G401 (cell line): ENCODE measurements around the gene THAP8. TPM values are rescaled to one million over a fixed set of nuclear protein-coding genes. Genes with fewer than 3 reads are reported as not detected.
A peak's percentile ranks its signal among the peaks of the same experiment; 100 is the strongest.

Source experiments
- DNase-seq: peaks from one replicate; pipeline ENCODE4 v3.0.0-alpha.2; 2015; ENCODE audit warnings: low spot score
- in situ Hi-C: cut with HindIII; loops from 2 replicates; pipeline ENCODE4 v1.10.0; 2016; ENCODE audit warnings: low sequenced_read_pairs, mixed read lengths
- total RNA-seq: library from RNA; depleted of rRNA; stranded (reverse); fragments of >200 nt; shearing (Covaris generic); gene quantifications from 2 replicates; pipeline ENCODE4 v1.2.3, GENCODE V29; 2014; rRNA removed

THAP8 gene, protein sequence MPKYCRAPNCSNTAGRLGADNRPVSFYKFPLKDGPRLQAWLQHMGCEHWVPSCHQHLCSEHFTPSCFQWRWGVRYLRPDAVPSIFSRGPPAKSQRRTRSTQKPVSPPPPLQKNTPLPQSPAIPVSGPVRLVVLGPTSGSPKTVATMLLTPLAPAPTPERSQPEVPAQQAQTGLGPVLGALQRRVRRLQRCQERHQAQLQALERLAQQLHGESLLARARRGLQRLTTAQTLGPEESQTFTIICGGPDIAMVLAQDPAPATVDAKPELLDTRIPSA
- total RNA-seq, result 0.37 and 5.2 TPM in 2 replicates

DNA sequence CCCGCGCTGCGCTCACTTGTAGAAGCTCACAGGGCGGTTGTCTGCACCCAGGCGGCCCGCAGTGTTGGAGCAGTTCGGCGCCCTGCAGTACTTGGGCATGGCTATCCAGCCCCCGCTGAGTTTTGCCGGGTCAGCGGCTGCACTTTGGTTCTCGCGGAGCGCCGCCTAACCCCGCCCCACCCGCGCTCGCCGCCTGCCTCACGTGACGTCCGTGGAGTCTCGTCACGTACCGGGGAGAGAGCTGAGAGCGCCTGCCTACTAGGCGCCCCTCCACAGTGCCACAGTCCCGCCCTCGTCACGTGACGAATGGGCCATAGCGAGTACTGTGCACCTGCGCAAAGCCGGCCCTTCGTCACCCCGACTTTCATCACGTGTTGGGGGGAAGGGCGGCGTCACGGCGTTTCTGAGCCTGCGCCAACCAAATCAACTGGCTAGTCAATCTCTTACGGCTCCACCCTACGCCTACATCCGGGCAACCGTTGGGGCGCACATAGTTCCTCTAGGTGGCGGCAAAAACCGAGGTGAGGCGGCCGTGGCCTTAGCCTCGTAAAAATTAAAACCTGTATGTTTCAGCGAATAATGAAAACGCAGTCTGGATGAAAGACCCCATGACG, at the start of gene THAP8:
TSS of gene THAP8 (minus strand) at position 167 of the 614 bp plus-strand sequence. CDS start at position 99, 68 bp downstream.
- in situ Hi-C loops, result no loop called here
- peak; percentile 99 for DNase-seq

DNA sequence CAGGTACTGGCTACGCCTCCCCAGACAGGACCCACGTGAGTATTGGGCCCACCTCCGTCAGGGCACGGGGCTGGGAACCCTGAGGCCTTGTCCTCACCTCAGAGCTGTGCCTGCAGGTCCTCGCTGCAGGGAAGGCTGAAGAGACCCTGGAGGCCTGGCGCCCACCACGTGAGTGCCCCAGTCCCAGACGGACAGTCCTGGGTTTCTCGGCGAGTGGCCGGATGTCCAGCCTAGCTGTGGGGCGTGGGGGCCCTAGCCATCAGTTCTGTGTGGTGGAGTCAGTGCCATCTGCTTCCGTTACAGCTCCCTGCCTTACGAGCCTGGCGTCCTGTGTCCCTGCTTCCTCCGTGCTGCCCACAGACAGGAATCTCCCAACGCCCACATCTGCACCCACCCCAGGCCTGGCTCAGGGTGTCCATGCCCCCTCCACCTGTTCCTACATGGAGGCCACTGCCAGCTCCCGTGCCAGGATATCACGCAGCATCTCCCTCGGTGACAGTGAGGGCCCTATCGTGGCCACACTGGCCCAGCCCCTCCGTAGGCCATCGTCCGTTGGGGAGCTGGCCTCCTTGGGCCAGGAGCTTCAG, 49.0 kb upstream of the THAP8 start:
- no peak for DNase-seq
- in situ Hi-C loops, result no loop called here

DNA sequence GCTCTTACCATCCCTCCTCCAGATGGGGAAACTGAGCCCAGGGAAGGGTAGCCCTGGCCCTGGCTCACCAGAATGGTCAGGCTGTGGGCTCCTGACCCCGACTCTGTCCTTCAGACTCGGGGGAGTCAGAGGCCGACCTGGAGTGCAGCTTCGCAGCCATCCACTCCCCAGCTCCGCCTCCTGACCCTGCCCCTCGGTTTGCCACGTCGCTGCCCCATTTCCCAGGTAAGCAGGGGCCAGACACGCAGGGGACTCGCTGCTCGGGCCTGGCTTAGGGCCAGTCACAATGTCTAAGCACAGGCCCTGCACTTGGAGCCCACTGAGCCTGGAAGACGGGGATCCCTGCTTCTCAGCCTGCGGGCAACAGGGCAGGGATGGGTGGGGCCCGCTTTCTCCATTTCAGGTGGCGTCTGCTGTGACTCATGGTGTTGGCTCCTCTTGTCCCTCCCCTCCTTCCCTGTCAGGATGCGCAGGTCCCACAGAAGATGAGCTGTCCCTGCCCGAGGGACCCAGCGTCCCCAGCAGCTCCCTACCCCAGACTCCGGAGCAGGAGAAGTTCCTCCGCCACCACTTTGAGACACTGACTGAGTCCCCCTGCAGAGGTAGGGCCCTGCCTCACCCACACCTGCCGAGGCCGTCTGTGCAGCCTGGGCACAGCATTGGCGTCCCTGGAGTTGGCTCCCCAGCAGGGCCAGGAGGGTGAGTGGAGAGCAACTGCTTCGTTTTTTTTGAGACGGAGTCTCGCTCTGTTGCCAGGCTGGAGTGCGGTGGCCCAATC, 47.7 kb upstream of the THAP8 start:
- peak; percentile 37 for DNase-seq
- in situ Hi-C loops, result no loop called here

DNA sequence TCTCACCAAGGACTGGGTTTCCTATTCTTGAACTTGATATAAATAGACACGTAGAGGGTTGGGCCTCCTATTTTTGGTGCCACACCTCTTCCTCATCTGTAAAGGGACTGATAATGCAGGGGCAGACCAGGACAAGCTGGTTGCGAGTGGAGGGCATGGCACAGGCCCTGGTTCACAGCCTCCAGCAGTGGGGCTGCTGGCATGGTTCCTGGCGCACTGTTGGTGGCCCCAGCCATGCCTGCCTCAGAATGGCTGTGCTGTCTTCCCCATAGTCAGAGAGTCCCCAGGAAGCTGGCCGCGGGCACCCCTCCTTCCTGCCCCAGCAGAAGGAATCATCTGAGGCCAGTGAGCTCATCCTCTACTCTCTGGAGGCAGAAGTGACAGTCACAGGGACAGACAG, 46.4 kb upstream of the THAP8 start:
- in situ Hi-C loops, result no loop called here
- DNase-seq, result peak; percentile 85

DNA sequence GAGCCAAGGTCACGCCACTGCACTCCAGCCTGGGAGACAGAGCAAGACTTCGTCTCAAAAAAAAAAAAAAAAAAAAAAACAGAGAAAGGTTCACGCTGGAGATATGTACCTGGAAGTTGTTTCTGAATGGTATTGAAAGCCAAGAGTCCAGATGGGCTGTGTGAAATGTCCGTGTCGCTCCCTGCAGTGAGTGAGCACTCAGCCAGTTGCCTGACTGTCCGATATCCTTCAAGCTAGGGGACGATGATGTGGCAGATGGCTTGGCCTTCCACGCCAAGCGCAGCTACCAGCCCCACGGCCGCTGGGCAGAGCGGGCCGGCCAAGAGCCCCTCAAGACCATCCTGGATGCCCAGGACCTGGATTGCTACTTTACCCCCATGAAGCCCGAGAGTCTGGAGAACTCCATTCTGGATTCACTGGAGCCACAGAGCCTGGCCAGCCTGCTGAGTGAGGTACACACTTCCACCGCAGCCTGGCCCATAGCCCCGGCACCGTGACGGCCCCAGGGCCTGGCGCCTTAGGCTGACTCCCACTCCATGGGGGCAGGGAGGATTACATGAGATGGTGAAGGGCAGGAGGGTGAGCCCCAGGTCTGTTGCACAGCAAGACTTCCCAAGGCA, 45.2 kb upstream of the THAP8 start:
- DNase-seq, result peak; percentile 93
- in situ Hi-C loops, result no loop called here

DNA sequence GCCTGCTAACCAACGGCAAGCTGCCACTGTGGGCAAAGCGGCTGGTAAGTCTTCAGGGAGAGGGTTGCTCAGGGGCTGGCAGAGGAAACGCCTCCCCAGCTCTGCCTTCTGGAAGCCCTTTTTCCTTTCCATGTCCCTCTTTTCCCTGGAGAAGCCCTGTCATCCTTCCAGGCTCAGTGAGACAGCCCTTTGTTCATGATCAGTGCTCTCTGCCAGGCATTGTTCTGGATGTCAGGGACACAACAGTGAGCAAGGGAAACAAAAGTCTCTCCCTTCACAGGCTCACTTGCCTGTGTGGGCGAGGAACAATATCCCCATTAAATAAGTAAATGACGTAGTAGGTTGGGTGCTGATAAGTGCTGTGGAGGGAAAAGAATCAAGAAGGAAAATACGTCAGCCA, 43.0 kb upstream of the THAP8 start:
- peak; percentile 14 for DNase-seq
- in situ Hi-C loops, result no loop called here

DNA sequence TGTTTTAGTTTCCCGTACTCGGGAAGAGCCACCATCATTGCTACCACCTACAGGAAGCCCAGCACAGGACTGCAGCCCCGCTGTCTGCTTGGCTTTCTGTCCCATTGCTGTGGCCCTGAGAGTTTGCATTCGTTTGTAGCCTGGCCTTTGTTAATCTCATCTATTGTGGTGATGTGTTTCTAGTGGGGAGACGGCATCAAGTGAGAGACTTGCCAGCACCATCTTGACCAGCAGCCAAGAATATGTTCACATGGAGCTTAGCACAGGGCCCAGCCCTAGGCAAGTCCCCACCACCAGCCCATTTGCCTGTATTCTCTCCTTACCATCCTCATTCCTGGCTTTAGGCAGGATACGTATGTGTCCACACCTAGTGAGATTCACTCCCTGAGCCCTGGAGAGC, 39.6 kb upstream of the THAP8 start:
- peak; percentile 69 for DNase-seq
- in situ Hi-C loops, result no loop called here

DNA sequence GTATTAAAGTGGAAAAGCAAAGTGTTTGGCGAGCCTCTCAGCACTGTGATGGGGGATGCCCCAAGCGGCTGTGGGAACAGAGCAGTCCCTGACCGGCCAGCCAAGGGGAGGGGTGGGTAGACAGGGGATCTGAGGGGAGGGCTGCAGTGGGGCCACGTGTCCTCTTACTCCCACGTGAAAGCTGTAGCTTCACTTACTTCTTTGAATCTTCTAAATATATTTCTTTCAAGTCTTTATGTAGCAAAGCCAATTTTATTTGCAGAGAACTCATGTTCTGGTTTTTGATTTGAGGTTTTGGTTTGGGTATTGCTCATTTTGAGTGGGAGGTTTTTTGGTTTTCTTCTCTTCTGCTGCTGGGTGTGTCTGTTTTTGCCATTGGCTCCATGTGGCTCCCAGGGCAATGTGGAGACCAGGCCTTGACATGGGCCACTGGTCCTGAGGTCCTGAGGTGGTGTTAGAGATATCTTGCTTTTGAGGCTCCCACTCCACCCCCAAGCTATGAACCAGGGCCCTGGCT, 39.1 kb upstream of the THAP8 start:
- DNase-seq, result no peak
- in situ Hi-C loops, result no loop called here

DNA sequence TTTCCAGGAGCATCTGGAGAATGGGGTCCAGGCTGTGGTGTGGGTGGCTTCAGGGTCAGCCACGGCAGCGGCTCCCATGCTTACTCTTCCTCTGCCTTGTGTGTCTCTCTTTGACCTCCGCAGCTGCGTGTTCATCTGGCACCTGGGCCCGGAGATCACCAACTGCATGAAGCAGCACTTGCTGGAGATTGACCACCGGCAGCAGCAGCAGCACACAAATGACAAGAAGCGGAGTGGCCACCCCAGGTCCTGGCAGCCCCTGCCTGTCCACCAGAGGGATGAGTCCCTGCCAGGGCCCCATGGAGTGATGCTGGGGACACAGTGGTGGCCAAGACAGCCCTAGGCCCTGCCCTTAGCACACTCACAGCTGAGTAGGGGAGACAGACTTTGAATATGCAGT, 38.5 kb upstream of the THAP8 start:
- in situ Hi-C loops, result no loop called here
- DNase-seq, result no peak

DNA sequence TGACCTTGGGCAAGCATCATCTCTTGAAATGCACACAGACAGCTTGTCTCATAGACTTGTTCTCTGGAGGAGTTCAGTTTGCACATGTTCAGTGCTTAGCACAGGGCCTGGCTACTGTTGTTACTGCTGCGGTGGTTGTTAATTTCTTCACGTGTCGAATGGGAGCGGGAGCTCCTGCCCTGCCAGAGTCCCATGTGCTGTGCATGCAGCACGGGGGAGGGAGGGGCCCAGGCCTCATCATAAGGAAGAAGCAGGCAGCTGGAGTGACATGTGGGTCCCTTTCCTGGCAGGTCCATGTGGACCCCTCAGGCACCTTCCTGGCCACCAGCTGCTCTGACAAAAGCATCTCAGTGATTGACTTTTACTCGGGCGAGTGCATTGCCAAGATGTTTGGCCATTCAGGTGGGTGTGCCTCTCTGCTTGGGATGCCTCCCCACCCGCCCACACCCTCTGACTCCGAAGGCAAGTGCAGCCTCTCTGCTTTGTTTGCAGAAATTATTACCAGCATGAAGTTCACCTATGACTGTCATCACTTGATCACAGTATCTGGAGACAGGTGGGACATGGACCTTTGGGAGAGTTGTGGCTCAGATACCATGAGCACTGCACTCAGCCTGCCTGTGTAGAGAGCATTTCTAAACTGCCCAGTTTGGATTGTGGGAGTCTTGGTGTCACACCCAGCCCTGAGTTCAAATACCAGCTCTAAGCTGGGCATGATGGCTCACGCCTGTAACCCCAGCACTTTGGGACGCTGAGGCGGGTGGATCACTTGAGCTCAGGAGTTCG, 37.0 kb upstream of the THAP8 start:
- in situ Hi-C loops, result no loop called here
- no peak for DNase-seq

DNA sequence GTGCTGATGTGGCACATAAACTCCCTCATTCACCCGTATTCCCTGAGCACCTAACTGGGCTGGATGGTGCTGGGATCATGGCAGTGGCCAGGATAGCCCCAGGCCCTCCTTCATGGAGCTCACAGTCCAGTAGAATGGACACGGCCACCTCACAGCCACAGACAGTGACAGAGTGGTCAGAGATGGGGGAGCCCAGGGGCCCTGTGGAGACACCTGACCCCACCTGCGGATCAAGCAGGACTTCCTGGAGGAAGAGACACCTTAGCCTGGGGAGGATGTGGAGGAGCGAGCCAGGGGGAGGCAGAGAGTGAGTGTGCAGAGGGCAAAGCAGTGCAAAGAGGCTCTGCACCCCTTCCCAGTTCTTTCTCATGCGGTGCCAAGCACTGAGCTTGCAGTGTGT, 35.8 kb upstream of the THAP8 start:
- no peak for DNase-seq
- in situ Hi-C loops, result no loop called here

DNA sequence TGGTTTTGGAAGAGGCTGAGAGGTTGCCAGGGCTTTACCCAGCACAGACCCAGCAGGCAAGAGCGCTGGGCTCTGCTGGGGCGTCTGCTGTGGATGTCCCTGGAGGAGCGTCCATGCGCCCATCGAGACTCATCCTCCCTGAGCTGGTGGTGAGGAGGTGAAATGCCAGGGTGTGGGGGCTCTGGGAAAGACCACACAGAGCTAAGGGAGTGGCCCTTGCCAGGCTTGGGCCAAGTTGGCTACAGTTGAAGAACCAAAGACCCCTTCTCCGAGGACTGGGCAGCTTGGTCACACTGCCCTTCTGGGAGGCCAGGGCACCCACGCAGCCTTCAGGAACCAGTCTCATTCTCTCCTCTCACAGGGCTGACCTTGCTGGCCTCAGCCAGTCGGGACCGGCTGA, 32.2 kb upstream of the THAP8 start:
- in situ Hi-C loops, result no loop called here
- DNase-seq, result no peak

DNA sequence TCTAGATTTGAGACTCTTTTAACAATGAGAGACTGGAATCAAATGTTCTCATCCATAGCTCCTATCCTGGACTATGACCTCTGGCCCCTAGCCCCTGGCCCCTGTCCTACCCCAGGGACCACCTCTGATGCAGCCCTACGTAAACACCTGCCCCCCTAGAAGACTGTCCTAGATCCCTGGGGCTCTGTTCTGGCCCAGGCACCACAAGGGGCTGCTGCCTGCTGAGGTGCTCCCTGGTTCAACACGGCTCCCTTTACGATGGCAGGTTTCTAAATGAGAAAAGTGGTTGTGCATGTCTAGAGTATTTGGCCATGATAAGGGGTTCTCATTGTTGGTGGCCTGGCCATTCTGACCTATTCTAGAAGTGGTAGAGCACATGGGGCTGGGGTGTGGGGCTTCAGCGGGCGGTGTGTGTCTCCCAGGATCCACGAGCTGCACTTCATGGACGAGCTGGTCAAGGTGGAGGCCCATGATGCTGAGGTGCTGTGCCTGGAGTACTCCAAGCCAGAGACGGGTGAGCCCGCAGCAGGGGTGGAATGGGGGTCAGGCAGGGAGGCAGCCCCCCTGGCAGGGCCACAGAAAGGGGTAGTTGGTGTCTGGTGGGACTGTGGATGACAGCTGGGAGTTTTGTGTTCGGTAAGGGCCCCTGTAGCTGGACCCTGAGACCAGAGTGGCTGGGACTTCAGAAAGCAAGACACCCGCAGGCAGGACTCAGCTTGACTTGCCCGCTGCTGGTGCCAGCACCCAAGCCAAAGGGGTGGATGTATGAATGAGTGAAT, 30.3 kb upstream of the THAP8 start:
- DNase-seq, result no peak
- in situ Hi-C loops, result no loop called here

DNA sequence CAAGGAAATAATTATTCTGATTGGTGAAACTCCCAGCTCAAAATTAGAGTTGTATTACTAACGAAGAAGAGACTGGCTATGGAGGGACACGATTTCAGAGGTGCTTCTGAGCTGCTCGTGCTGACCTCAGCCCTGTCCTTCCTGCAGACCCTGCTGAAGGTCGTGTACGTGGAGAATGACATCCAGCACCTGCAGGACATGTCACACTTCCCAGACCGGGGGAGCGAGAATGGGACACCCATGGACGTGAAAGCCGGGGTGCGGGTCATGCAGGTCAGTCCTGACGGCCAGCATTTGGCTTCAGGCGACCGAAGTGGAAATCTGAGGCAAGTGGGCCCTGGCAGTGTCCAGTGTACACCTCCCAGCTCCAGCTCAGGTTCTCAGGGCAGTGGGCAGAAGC, 28.8 kb upstream of the THAP8 start:
- DNase-seq, result no peak
- in situ Hi-C loops, result no loop called here

DNA sequence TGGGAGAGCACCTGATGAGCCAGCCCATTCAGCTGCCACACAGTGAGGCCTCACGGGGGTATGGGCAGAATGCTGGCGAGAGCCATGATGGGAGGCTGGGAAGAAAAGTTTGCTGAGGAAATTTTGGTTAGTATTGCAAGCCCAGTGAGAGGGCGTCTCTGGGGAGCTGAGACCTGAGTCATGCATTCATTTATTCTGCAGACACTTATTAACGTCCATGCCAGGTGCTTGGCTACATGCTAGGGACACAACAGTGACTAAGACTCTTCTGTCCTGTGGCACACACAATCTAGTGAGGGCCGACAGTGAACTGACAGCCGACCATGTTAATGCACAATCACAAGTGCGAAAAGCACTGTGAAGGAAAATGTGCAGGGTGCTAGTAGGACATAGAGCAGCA, 27.8 kb upstream of the THAP8 start:
- no peak for DNase-seq
- in situ Hi-C loops, result no loop called here

DNA sequence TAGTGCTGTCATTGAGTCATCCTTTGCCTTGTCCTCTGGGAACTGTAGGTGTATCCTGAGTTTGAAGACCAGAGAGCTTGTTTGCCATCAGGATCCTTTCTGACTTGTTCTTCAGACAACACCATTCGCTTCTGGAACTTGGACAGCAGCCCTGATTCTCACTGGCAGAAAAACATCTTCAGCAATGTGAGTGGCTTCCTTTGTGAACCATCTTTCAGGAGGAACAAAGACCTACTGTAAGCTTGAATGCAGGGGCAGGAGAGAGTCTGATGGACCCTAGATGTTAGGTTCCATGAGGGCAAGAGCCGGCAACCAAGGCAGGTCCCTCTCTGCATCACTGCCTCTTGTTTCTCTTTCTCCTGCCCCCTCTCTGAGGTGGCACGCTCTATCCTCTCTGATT, 27.3 kb upstream of the THAP8 start:
- DNase-seq, result no peak
- in situ Hi-C loops, result no loop called here

DNA sequence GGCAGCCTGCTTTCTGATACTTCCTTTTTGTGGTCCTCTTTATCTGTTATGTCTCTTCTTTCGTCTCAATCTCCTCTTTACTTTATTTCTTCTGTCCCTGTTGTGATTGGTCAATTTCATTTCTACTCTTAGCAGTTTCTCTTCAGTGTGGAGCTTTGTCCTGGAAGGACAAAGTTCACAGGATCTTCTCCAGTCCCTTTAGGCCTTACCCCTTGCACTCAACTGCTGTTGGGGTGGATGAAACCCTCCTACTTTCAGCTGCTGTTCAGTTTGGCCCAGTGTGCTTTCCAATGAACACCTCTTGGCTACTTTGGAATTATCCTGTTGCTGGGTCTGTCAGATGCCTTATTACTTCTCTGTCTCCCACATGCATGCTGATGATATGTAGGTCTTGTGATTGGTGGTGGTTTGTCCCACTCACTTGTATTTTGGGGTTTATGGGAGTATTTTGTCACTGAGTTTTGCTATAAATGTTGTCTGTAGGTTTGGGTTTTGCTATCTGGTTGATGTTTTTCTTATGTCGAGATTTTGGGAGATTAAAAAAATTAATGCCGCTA, 25.4 kb upstream of the THAP8 start:
- in situ Hi-C loops, result no loop called here

More for the DNA sequence above, 25.4 kb upstream of the THAP8 start:
- no peak for DNase-seq
